GM21390 (cell line): ENCODE results near the gene EED.
"Not testable (repeated sequence)": the region's sequence is repeated elsewhere in the genome, so short reads cannot be mapped to it uniquely, and the experiment has no call there.

Experiments
- ATAC-seq: cut with Tn5 transposase; IDR thresholded peaks from one replicate; pipeline ENCODE4 v1.9.1; 2021; ENCODE audit not compliant: unreplicated experiment

The EED gene

GRCh38 chr11:86289508-86290280 lies 45.1 kb downstream of the EED start:
- ATAC-seq: not testable (repeated sequence)

GRCh38 chr11:86291466-86292262 lies 47.1 kb downstream of the EED start:
- ATAC-seq: no peak

- ATAC-seq: peak; percentile 71
These were observed 48.5 kb downstream of the EED start for GRCh38 chr11:86292912-86293616.

GRCh38 chr11:86294026-86294425 lies 49.5 kb downstream of the EED start:
- no peak for ATAC-seq

GRCh38 chr11:86301742-86302091 lies 57.2 kb downstream of the EED start:
- peak; percentile 23 for ATAC-seq

GRCh38 chr11:86302092-86302793 lies 57.7 kb downstream of the EED start, which contains the start of gene HIKESHI:
HIKESHI (plus strand) TSS chr11:86302240; CDS start chr11:86302449, 209 bp downstream.
- peak; percentile 99 for ATAC-seq

GRCh38 chr11:86303257-86303656 lies 58.7 kb downstream of the EED start:
- ATAC-seq: no peak

- ATAC-seq: not testable (repeated sequence)
These were observed 64.2 kb downstream of the EED start for GRCh38 chr11:86308710-86309109.

- no peak for ATAC-seq
These were observed 69.2 kb downstream of the EED start for GRCh38 chr11:86313793-86314192.

GRCh38 chr11:86314636-86315035 lies 70.1 kb downstream of the EED start:
- no peak for ATAC-seq
